Effector CD4-positive, alpha-beta T cell (primary cell): ENCODE data around the gene PCDHA12. TPM values are rescaled to one million over a fixed set of nuclear protein-coding genes. Genes with fewer than 3 reads are reported as not detected.
"Not testable (repeated sequence)": the region's sequence is repeated elsewhere in the genome, so short reads cannot be mapped to it uniquely, and the experiment has no call there.

Source experiments
- DNase-seq: peaks from one replicate; pipeline ENCODE4 v3.0.0-alpha.2; 2020
- total RNA-seq: gene quantifications from one replicate; lab custom pipeline; 2026; lab: John Stamatoyannopoulos, UW

The PCDHA12 gene
- total RNA-seq, result not detected

GRCh38 chr5:140875085-140876065 lies at the start of gene PCDHA12:
PCDHA12 (plus strand) TSS chr5:140875308; CDS start chr5:140875473, 165 bp downstream.
- DNase-seq, result no peak

GRCh38 chr5:140827704-140828361 lies 47.3 kb upstream of the PCDHA12 start, which contains the start of gene PCDHA6:
PCDHA6 (plus strand) TSS chr5:140827960; CDS start chr5:140828092, 132 bp downstream.
- no peak for DNase-seq

- DNase-seq, result no peak
Measured at GRCh38 chr5:140828362-140828737, 46.8 kb upstream of the PCDHA12 start.

GRCh38 chr5:140829511-140830501 lies 45.3 kb upstream of the PCDHA12 start:
- DNase-seq, result not testable (repeated sequence)

GRCh38 chr5:140833993-140834392 lies 41.1 kb upstream of the PCDHA12 start, which contains the start of gene PCDHA7:
PCDHA7 (plus strand) TSS chr5:140834269; CDS start chr5:140834384, 115 bp downstream.
- DNase-seq, result no peak

- not testable (repeated sequence) for DNase-seq
Measured at GRCh38 chr5:140834439-140835008, 40.6 kb upstream of the PCDHA12 start.

GRCh38 chr5:140835622-140836510 lies 39.2 kb upstream of the PCDHA12 start:
- no peak for DNase-seq

- no peak for DNase-seq
Measured at GRCh38 chr5:140840978-140841962, 33.8 kb upstream of the PCDHA12 start, which contains the start of gene PCDHA8. PCDHA8 (plus strand) TSS chr5:140841187; CDS start chr5:140841322, 135 bp downstream.

- DNase-seq, result no peak
Measured at GRCh38 chr5:140842798-140843733, 32.0 kb upstream of the PCDHA12 start.

GRCh38 chr5:140848139-140849102 lies 26.7 kb upstream of the PCDHA12 start, which contains the start of gene PCDHA9:
PCDHA9 (plus strand) TSS chr5:140848382; CDS start chr5:140848496, 114 bp downstream.
- not testable (repeated sequence) for DNase-seq

- not testable (repeated sequence) for DNase-seq
Measured at GRCh38 chr5:140849831-140850634, 25.1 kb upstream of the PCDHA12 start.

- DNase-seq, result no peak
Measured at GRCh38 chr5:140855772-140856674, 19.1 kb upstream of the PCDHA12 start, which contains the start of gene PCDHA10. PCDHA10 (plus strand) TSS chr5:140855897; CDS start chr5:140856049, 152 bp downstream.

GRCh38 chr5:140857177-140857986 lies 17.7 kb upstream of the PCDHA12 start:
- no peak for DNase-seq

- no peak for DNase-seq
Measured at GRCh38 chr5:140857987-140858240, 17.2 kb upstream of the PCDHA12 start.
